ENCODE results near the gene AGBL1. TPM values are rescaled to one million over a fixed set of nuclear protein-coding genes. Genes with fewer than 3 reads are reported as not detected.

Gene AGBL1
- polyA plus RNA-seq, 2 of the 4 experiments (the other 2 are of a cell fraction), result not detected

DNA sequence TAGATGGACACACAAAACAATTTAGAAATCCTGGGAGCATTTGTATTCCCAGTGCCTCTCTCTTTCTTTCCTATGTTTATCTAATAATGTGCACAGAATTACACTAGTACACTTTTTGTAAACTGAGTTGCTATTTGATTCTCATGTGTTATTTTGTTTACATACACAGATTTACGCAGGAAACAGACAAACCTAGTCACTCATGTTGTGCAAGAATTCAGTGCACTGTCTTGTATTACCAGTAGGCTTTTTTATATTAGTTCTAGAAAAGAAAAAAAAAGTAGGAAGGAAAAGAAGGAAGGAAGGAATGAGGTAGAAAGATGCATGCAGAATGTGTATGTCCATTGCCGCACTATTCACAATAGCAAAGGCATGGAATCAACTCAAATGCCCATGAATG lies 257.4 kb downstream of the AGBL1 start:
- no peaks in the 10 kb centered on the region for H3K4me1 ChIP-seq
- FAIRE-seq (no peak), DNase-seq (ENCODE audit: low read depth in 1 of 2, low spot score in 1 of 2) (no peak), ATAC-seq (no peak)
- WGBS (ENCODE audit: missing lambda C conversion rate), result 22% methylated on average over 2 of the region's 2 CpGs
- no peak for TF ChIP-seq NR3C1 (IDR thresholded peaks at IDR 0.05)
- no peak for TF ChIP-seq SREBF2 (IDR thresholded peaks at IDR 0.05)
- TF ChIP-seq FOSB (CRISPR knock-in tag; IDR thresholded peaks at IDR 0.05), result no peak
- TF ChIP-seq, protein P1, sequence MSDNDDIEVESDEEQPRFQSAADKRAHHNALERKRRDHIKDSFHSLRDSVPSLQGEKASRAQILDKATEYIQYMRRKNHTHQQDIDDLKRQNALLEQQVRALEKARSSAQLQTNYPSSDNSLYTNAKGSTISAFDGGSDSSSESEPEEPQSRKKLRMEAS (IDR thresholded peaks at IDR 0.05), result no peak
- TF ChIP-seq, protein P2, sequence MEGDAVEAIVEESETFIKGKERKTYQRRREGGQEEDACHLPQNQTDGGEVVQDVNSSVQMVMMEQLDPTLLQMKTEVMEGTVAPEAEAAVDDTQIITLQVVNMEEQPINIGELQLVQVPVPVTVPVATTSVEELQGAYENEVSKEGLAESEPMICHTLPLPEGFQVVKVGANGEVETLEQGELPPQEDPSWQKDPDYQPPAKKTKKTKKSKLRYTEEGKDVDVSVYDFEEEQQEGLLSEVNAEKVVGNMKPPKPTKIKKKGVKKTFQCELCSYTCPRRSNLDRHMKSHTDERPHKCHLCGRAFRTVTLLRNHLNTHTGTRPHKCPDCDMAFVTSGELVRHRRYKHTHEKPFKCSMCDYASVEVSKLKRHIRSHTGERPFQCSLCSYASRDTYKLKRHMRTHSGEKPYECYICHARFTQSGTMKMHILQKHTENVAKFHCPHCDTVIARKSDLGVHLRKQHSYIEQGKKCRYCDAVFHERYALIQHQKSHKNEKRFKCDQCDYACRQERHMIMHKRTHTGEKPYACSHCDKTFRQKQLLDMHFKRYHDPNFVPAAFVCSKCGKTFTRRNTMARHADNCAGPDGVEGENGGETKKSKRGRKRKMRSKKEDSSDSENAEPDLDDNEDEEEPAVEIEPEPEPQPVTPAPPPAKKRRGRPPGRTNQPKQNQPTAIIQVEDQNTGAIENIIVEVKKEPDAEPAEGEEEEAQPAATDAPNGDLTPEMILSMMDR (IDR thresholded peaks at IDR 0.05), result no peak
- no peak for TF ChIP-seq CEBPB (IDR thresholded peaks at IDR 0.05)
- TF ChIP-seq CHD4 (IDR thresholded peaks at IDR 0.05; ENCODE audit: borderline replicate concordance), result no peak
- TF ChIP-seq TFCP2L1 (CRISPR knock-in tag; IDR thresholded peaks at IDR 0.05), result no peak
- TF ChIP-seq RCOR1 (IDR thresholded peaks at IDR 0.05; ENCODE audit: low read depth, low read length), result no peak
- no peak for TF ChIP-seq MAZ (IDR thresholded peaks at IDR 0.05; ENCODE audit: borderline replicate concordance, low read depth, low read length)
- no peak for TF ChIP-seq MYC (IDR thresholded peaks at IDR 0.05; ENCODE audit: borderline replicate concordance, low read length)
- TF ChIP-seq HOXB5 (CRISPR knock-in tag; IDR thresholded peaks at IDR 0.05), result no peak
- TF ChIP-seq RAD21 (conservative IDR thresholded peaks at IDR 0.05 in 1 of 2, IDR thresholded peaks at IDR 0.05 in 1 of 2), result no peak
- CTCF ChIA-PET, result interaction anchor here (1.3 kb wide), 1 partner anchor 19 kb away, joined by 4 read pairs; no protein-coding TSS in a partner anchor
- peaks cover 3% of the 10 kb centered on the region; the same call in 1 of the 3 replicates for H3K9me3 ChIP-seq
- no peak overlapping the region for H3K27ac ChIP-seq
- H3K4me3 ChIP-seq, result no peak overlapping the region
- POLR2A ChIA-PET, result no interaction called here
- H3K4me2 ChIP-seq, result no peak overlapping the region

DNA sequence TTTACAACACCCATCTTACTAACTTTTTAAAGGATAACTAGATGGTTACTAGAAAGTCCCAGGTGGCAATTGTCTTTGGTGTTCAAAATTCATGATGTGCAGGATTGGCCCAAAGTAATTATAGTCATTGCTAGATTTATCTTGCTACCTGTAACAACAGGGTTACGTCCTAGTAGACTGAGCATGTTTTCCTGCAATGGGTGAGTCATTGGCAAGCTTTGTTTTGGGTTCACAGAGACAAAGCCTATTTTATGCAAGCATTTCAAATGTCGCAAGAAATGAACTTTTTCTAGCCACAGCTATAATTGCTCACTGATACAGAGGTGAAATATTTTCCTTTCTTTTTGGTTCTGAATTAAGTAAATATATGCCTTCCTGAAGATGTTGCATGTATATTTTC lies 267.6 kb downstream of the AGBL1 start:
- H3K27ac ChIP-seq, result no peak overlapping the region

DNA sequence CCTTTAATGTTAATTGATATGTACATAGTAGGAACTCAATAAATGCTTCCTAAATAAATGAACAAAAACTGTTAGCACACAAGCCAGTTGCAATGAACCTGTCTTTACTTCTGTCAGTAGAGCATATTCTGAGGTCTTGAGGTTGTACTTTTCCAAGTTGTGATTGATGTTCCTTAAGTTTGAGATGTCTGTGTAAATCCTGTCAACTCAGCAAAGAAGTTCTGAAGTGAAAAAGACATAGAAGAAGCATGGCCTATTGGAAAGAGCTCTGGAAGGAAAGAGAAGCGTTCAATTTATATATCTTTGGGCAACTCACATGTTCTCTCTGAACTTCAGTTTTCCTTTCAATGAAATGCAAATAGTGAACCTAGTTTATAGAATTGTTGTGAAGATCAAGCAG lies 269.9 kb downstream of the AGBL1 start:
- H3K27ac ChIP-seq, result no peak overlapping the region
- 2% methylated on average over 1 of the region's 1 CpG for WGBS (ENCODE audit: missing lambda C conversion rate)
- no peak overlapping the region for H3K4me2 ChIP-seq
- H3K4me1 ChIP-seq, result no peaks in the 10 kb centered on the region
- peak; percentile 56 for FAIRE-seq
- H3K9me3 ChIP-seq, result no peaks in the 10 kb centered on the region
- ChIA-PET CTCF (no interaction called here), POLR2A (no interaction called here)
- no peak for DNase-seq (ENCODE audit: low read depth in 1 of 2, low spot score in 1 of 2)
- ATAC-seq, result no peak
- H3K4me3 ChIP-seq, result no peak overlapping the region
- TF ChIP-seq NPAS2 (CRISPR knock-in tag; IDR thresholded peaks at IDR 0.05; ENCODE audit: borderline replicate concordance) (no peak), MAFK (IDR thresholded peaks at IDR 0.05; ENCODE audit: partially characterized antibody) (peak; percentile 65)

More for the DNA sequence above, 267.6 kb downstream of the AGBL1 start:
- no peaks in the 10 kb centered on the region for H3K4me1 ChIP-seq
- CTCF ChIA-PET, result interaction anchor here (1.7 kb wide), 1 partner anchor 488 kb away, joined by 3 read pairs; no protein-coding TSS in a partner anchor
- peak; percentile 46 for FAIRE-seq
- 7% methylated on average over 2 of the region's 2 CpGs for WGBS (ENCODE audit: missing lambda C conversion rate)
- H3K9me3 ChIP-seq, result no peaks in the 10 kb centered on the region; the same call in 2 of the 3 replicates
- ATAC-seq, result no peak
- H3K4me2 ChIP-seq, result no peak overlapping the region
- POLR2A ChIA-PET, result no interaction called here
- no peak overlapping the region for H3K4me3 ChIP-seq
- DNase-seq (ENCODE audit: low read depth in 1 of 2, low spot score in 1 of 2), result no peak
- TF ChIP-seq FOSL2 (IDR thresholded peaks at IDR 0.05) (no peak), FOSL2 (CRISPR knock-in tag; IDR thresholded peaks at IDR 0.05) (no peak), ESRRA (IDR thresholded peaks at IDR 0.05; ENCODE audit: borderline replicate concordance, low read length) (no peak), POLR2AphosphoS2 (conservative IDR thresholded peaks at IDR 0.05; ENCODE audit: low read length) (no peak), HOXA7 (CRISPR knock-in tag; IDR thresholded peaks at IDR 0.05) (no peak), TFCP2L1 (CRISPR knock-in tag; IDR thresholded peaks at IDR 0.05) (no peak), JUNB (IDR thresholded peaks at IDR 0.05) (no peak)
- TF ChIP-seq, protein P3, sequence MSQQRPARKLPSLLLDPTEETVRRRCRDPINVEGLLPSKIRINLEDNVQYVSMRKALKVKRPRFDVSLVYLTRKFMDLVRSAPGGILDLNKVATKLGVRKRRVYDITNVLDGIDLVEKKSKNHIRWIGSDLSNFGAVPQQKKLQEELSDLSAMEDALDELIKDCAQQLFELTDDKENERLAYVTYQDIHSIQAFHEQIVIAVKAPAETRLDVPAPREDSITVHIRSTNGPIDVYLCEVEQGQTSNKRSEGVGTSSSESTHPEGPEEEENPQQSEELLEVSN (IDR thresholded peaks at IDR 0.05; ENCODE audit: borderline replicate concordance, low read depth), result no peak

Data from A549 (cell line).